ENCODE data around the gene BBOX1.
A peak's percentile ranks its signal among the peaks of the same experiment; 100 is the strongest.
"Not testable (repeated sequence)": the region's sequence is repeated elsewhere in the genome, so short reads cannot be mapped to it uniquely, and the experiment has no call there.

Gene BBOX1

GRCh38 chr11:27040302-27041115 lies at the start of gene BBOX1:
Gene BBOX1 (plus strand): TSS chr11:27040815. CDS start chr11:27055431, 14,616 bp downstream.
- Histone ChIP-seq H3K9me3 (ENCODE audit: low read length) (no peaks in the 10 kb centered on the region), H3K4me1 (ENCODE audit: insufficient read depth, low read length) (no peaks in the 10 kb centered on the region), H3K27me3 (ENCODE audit: insufficient read depth, low read length) (no peaks in the 10 kb centered on the region), H3K36me3 (ENCODE audit: insufficient read depth, low read length) (no peaks in the 10 kb centered on the region), H2AFZ (ENCODE audit: low read depth, low read length) (no peak within 1 kb of the TSS), H3K4me3 (ENCODE audit: low read length) (no peak within 1 kb of the TSS)

GRCh38 chr11:26992031-26992541 lies 48.5 kb upstream of the BBOX1 start:
- Histone ChIP-seq H3K27me3 (ENCODE audit: insufficient read depth, low read length) (no peaks in the 10 kb centered on the region), H2AFZ (ENCODE audit: low read depth, low read length) (no peak overlapping the region), H3K4me3 (ENCODE audit: low read length) (no peak overlapping the region), H3K4me1 (ENCODE audit: insufficient read depth, low read length) (no peaks in the 10 kb centered on the region), H3K9me3 (ENCODE audit: low read length) (no peaks in the 10 kb centered on the region), H3K36me3 (ENCODE audit: insufficient read depth, low read length) (no peaks in the 10 kb centered on the region)

GRCh38 chr11:26993965-26994457 lies 46.6 kb upstream of the BBOX1 start, which contains the start of gene FIBIN:
Gene FIBIN (plus strand): TSS chr11:26994112. CDS start chr11:26994527, 415 bp downstream.
- no peaks in the 10 kb centered on the region for H3K27me3 ChIP-seq (ENCODE audit: insufficient read depth, low read length)
- no peaks in the 10 kb centered on the region for H3K36me3 ChIP-seq (ENCODE audit: insufficient read depth, low read length)
- H3K9me3 ChIP-seq (ENCODE audit: low read length): no peaks in the 10 kb centered on the region

GRCh38 chr11:26994631-26995095 lies 46.0 kb upstream of the BBOX1 start:
- Histone ChIP-seq H3K36me3 (ENCODE audit: insufficient read depth, low read length) (no peaks in the 10 kb centered on the region), H3K4me1 (ENCODE audit: insufficient read depth, low read length) (no peaks in the 10 kb centered on the region), H3K27me3 (ENCODE audit: insufficient read depth, low read length) (no peaks in the 10 kb centered on the region), H2AFZ (ENCODE audit: low read depth, low read length) (no peak overlapping the region), H3K4me3 (ENCODE audit: low read length) (no peak overlapping the region), H3K9me3 (ENCODE audit: low read length) (no peaks in the 10 kb centered on the region)

More at GRCh38 chr11:26993965-26994457, 46.6 kb upstream of the BBOX1 start, which contains the start of gene FIBIN:
- Histone ChIP-seq H2AFZ (ENCODE audit: low read depth, low read length) (no peak within 1 kb of the TSS), H3K4me1 (ENCODE audit: insufficient read depth, low read length) (no peaks in the 10 kb centered on the region), H3K4me3 (ENCODE audit: low read length) (no peak within 1 kb of the TSS)

- H3K4me1 ChIP-seq (ENCODE audit: insufficient read depth, low read length): no peaks in the 10 kb centered on the region
- H3K9me3 ChIP-seq (ENCODE audit: low read length): no peaks in the 10 kb centered on the region
- H3K27me3 ChIP-seq (ENCODE audit: insufficient read depth, low read length): no peaks in the 10 kb centered on the region
- H3K4me3 ChIP-seq (ENCODE audit: low read length): no peak overlapping the region
- H2AFZ ChIP-seq (ENCODE audit: low read depth, low read length): no peak overlapping the region
- H3K36me3 ChIP-seq (ENCODE audit: insufficient read depth, low read length): no peaks in the 10 kb centered on the region
Observed at GRCh38 chr11:26995701-26996460, 44.7 kb upstream of the BBOX1 start.

GRCh38 chr11:26997378-26997777 lies 43.2 kb upstream of the BBOX1 start:
- H3K36me3 ChIP-seq (ENCODE audit: insufficient read depth, low read length): no peaks in the 10 kb centered on the region
- no peak overlapping the region for H3K4me3 ChIP-seq (ENCODE audit: low read length)

GRCh38 chr11:27001136-27001730 lies 39.4 kb upstream of the BBOX1 start:
- not testable (repeated sequence) for H2AFZ ChIP-seq (ENCODE audit: low read depth, low read length); H3K27me3 ChIP-seq (ENCODE audit: insufficient read depth, low read length); H3K36me3 ChIP-seq (ENCODE audit: insufficient read depth, low read length); H3K9me3 ChIP-seq (ENCODE audit: low read length); H3K4me1 ChIP-seq (ENCODE audit: insufficient read depth, low read length); H3K4me3 ChIP-seq (ENCODE audit: low read length)

More at GRCh38 chr11:26997378-26997777, 43.2 kb upstream of the BBOX1 start:
- H3K9me3 ChIP-seq (ENCODE audit: low read length): no peaks in the 10 kb centered on the region
- H2AFZ ChIP-seq (ENCODE audit: low read depth, low read length): no peak overlapping the region
- H3K4me1 ChIP-seq (ENCODE audit: insufficient read depth, low read length): no peaks in the 10 kb centered on the region
- no peaks in the 10 kb centered on the region for H3K27me3 ChIP-seq (ENCODE audit: insufficient read depth, low read length)

GRCh38 chr11:27002431-27002830 lies 38.2 kb upstream of the BBOX1 start:
- Histone ChIP-seq H3K4me3 (ENCODE audit: low read length) (no peak overlapping the region), H2AFZ (ENCODE audit: low read depth, low read length) (no peak overlapping the region), H3K9me3 (ENCODE audit: low read length) (no peaks in the 10 kb centered on the region), H3K27me3 (ENCODE audit: insufficient read depth, low read length) (no peaks in the 10 kb centered on the region), H3K36me3 (ENCODE audit: insufficient read depth, low read length) (no peaks in the 10 kb centered on the region), H3K4me1 (ENCODE audit: insufficient read depth, low read length) (no peaks in the 10 kb centered on the region)

- Histone ChIP-seq H3K4me3 (ENCODE audit: low read length) (no peak overlapping the region), H2AFZ (ENCODE audit: low read depth, low read length) (no peak overlapping the region), H3K27me3 (ENCODE audit: insufficient read depth, low read length) (no peaks in the 10 kb centered on the region)
Observed at GRCh38 chr11:27002838-27003237, 37.8 kb upstream of the BBOX1 start.

GRCh38 chr11:27004103-27004502 lies 36.5 kb upstream of the BBOX1 start:
- Histone ChIP-seq H2AFZ (ENCODE audit: low read depth, low read length) (no peak overlapping the region), H3K4me3 (ENCODE audit: low read length) (no peak overlapping the region), H3K27me3 (ENCODE audit: insufficient read depth, low read length) (no peaks in the 10 kb centered on the region), H3K9me3 (ENCODE audit: low read length) (no peaks in the 10 kb centered on the region), H3K36me3 (ENCODE audit: insufficient read depth, low read length) (no peaks in the 10 kb centered on the region), H3K4me1 (ENCODE audit: insufficient read depth, low read length) (no peaks in the 10 kb centered on the region)

More at GRCh38 chr11:27002838-27003237, 37.8 kb upstream of the BBOX1 start:
- H3K36me3 ChIP-seq (ENCODE audit: insufficient read depth, low read length): no peaks in the 10 kb centered on the region
- no peaks in the 10 kb centered on the region for H3K4me1 ChIP-seq (ENCODE audit: insufficient read depth, low read length)
- no peaks in the 10 kb centered on the region for H3K9me3 ChIP-seq (ENCODE audit: low read length)

GRCh38 chr11:27008811-27009535 lies 31.6 kb upstream of the BBOX1 start:
- no peak overlapping the region for H2AFZ ChIP-seq (ENCODE audit: low read depth, low read length)
- H3K9me3 ChIP-seq (ENCODE audit: low read length): no peaks in the 10 kb centered on the region
- H3K27me3 ChIP-seq (ENCODE audit: insufficient read depth, low read length): no peaks in the 10 kb centered on the region
- H3K36me3 ChIP-seq (ENCODE audit: insufficient read depth, low read length): no peaks in the 10 kb centered on the region
- H3K4me1 ChIP-seq (ENCODE audit: insufficient read depth, low read length): peaks cover 26% of the 10 kb centered on the region
- no peak overlapping the region for H3K4me3 ChIP-seq (ENCODE audit: low read length)

- Histone ChIP-seq H3K27me3 (ENCODE audit: insufficient read depth, low read length) (no peaks in the 10 kb centered on the region), H3K4me3 (ENCODE audit: low read length) (peak overlapping the region; percentile 1), H3K9me3 (ENCODE audit: low read length) (no peaks in the 10 kb centered on the region), H2AFZ (ENCODE audit: low read depth, low read length) (peak overlapping the region; percentile 31), H3K4me1 (ENCODE audit: insufficient read depth, low read length) (peaks cover 29% of the 10 kb centered on the region), H3K36me3 (ENCODE audit: insufficient read depth, low read length) (no peaks in the 10 kb centered on the region)
Observed at GRCh38 chr11:27011560-27012233, 28.9 kb upstream of the BBOX1 start.

Measured in neuron (in vitro differentiated cells).